Nephron progenitor cell (in vitro differentiated cells): ENCODE results near the gene ACTN4.
"Not testable (repeated sequence)": the region's sequence is repeated elsewhere in the genome, so short reads cannot be mapped to it uniquely, and the experiment has no call there.

Source experiments
- DNase-seq: peaks from one replicate; pipeline ENCODE4 v3.0.0; 2021
- H3K27ac Mint-ChIP-seq: 2 replicates; pipeline ENCODE4 v1.8.0; 2021; ENCODE audit warnings: mild to moderate bottlenecking, moderate library complexity, mixed read lengths
- H3K27me3 Mint-ChIP-seq: 2 replicates; pipeline ENCODE4 v1.8.0; 2021; ENCODE audit warnings: mild to moderate bottlenecking, low read depth, mixed read lengths; ENCODE audit not compliant: poor library complexity
- H3K36me3 Mint-ChIP-seq: 2 replicates; pipeline ENCODE4 v1.8.0; 2021; ENCODE audit warnings: low read depth, mixed read lengths
- H3K4me1 Mint-ChIP-seq: 2 replicates; pipeline ENCODE4 v1.8.0; 2021; ENCODE audit warnings: mixed read lengths
- H3K4me3 Mint-ChIP-seq: 2 replicates; pipeline ENCODE4 v1.8.0; 2021; ENCODE audit warnings: mild to moderate bottlenecking, moderate library complexity, mixed read lengths
- H3K9me3 Mint-ChIP-seq: 2 replicates; pipeline ENCODE4 v1.8.0; 2021; ENCODE audit warnings: mild to moderate bottlenecking, moderate library complexity, mixed read lengths
- CTCF ChIP-seq: fragments of 200-600 bp; sonication (generic); IDR thresholded peaks from 2 replicates; pipeline ENCODE4 v1.5.0; 2021; ENCODE audit warnings: antibody characterized with exemption

Gene ACTN4

GRCh38 chr19:38744874-38745273 lies 97.4 kb downstream of the ACTN4 start:
- peaks cover 23% of the 10 kb centered on the region for H3K27me3 Mint-ChIP-seq
- H3K4me3 Mint-ChIP-seq = no peak overlapping the region
- no peak for DNase-seq
- no peak overlapping the region for H3K27ac Mint-ChIP-seq
- TF ChIP-seq CTCF = no peak
- H3K9me3 Mint-ChIP-seq = no peaks in the 10 kb centered on the region
- H3K4me1 Mint-ChIP-seq = no peaks in the 10 kb centered on the region
- no peaks in the 10 kb centered on the region for H3K36me3 Mint-ChIP-seq

GRCh38 chr19:38745316-38745715 lies 97.9 kb downstream of the ACTN4 start:
- Mint-ChIP-seq H3K4me3 (no peak overlapping the region), H3K9me3 (no peaks in the 10 kb centered on the region), H3K4me1 (no peaks in the 10 kb centered on the region), H3K36me3 (no peaks in the 10 kb centered on the region), H3K27me3 (peaks cover 27% of the 10 kb centered on the region), H3K27ac (no peak overlapping the region)
- DNase-seq = no peak
- TF ChIP-seq CTCF = no peak

- not testable (repeated sequence) for H3K9me3 Mint-ChIP-seq, DNase-seq, H3K27ac Mint-ChIP-seq, H3K4me3 Mint-ChIP-seq, H3K4me1 Mint-ChIP-seq, H3K36me3 Mint-ChIP-seq
- H3K27me3 Mint-ChIP-seq = peaks cover 16% of the 10 kb centered on the region
Observed at GRCh38 chr19:38753783-38754182, 106.3 kb downstream of the ACTN4 start.

- not testable (repeated sequence) for H3K27ac Mint-ChIP-seq, H3K36me3 Mint-ChIP-seq, H3K9me3 Mint-ChIP-seq, H3K4me3 Mint-ChIP-seq, H3K4me1 Mint-ChIP-seq, DNase-seq
- H3K27me3 Mint-ChIP-seq = peaks cover 16% of the 10 kb centered on the region
Observed at GRCh38 chr19:38754196-38754595, 106.7 kb downstream of the ACTN4 start.

- Mint-ChIP-seq H3K4me3 (no peak overlapping the region), H3K9me3 (no peaks in the 10 kb centered on the region), H3K27me3 (peaks cover 7% of the 10 kb centered on the region), H3K4me1 (no peaks in the 10 kb centered on the region), H3K36me3 (no peaks in the 10 kb centered on the region), H3K27ac (no peak overlapping the region)
- no peak for DNase-seq
- TF ChIP-seq CTCF = no peak
Observed at GRCh38 chr19:38759590-38760003, 112.1 kb downstream of the ACTN4 start.

- not testable (repeated sequence) for H3K9me3 Mint-ChIP-seq, H3K4me1 Mint-ChIP-seq, H3K36me3 Mint-ChIP-seq, DNase-seq, H3K27ac Mint-ChIP-seq, H3K4me3 Mint-ChIP-seq
- peaks cover 11% of the 10 kb centered on the region for H3K27me3 Mint-ChIP-seq
Observed at GRCh38 chr19:38760805-38761517, 113.5 kb downstream of the ACTN4 start.

GRCh38 chr19:38761884-38762389 lies 114.5 kb downstream of the ACTN4 start:
- DNase-seq, H3K9me3 Mint-ChIP-seq, H3K36me3 Mint-ChIP-seq, H3K4me1 Mint-ChIP-seq, H3K27ac Mint-ChIP-seq, H3K4me3 Mint-ChIP-seq: not testable (repeated sequence)
- H3K27me3 Mint-ChIP-seq = peaks cover 11% of the 10 kb centered on the region

GRCh38 chr19:38763795-38764220 lies 116.4 kb downstream of the ACTN4 start:
- Mint-ChIP-seq H3K36me3 (no peaks in the 10 kb centered on the region), H3K27me3 (peaks cover 9% of the 10 kb centered on the region), H3K27ac (no peak overlapping the region), H3K4me3 (no peak overlapping the region), H3K4me1 (no peaks in the 10 kb centered on the region), H3K9me3 (peaks cover 4% of the 10 kb centered on the region)
- DNase-seq = no peak
- no peak for TF ChIP-seq CTCF
